Liver (tissue), 9 donors: ENCODE results near the gene CTPS1. TPM values are rescaled to one million over a fixed set of nuclear protein-coding genes. Genes with fewer than 3 reads are reported as not detected.

Source experiments
- DNase-seq: peaks from one replicate; pipeline ENCODE4 v3.0.0-alpha.2; 2017; ENCODE audit warnings: low spot score
- H3K27ac ChIP-seq, 2 donors: one replicate each; pipeline ENCODE4 v1.7.0; 2013; ENCODE audit warnings: inconsistent platforms in 2 of 2, low read length in 2 of 2, control low read depth in 1 of 2, low read depth in 1 of 2, mild to moderate bottlenecking in 1 of 2
- H3K27me3 ChIP-seq, 4 donors: one replicate each; pipeline versions ENCODE4 v1.6.1 to v1.7.0; 2013; ENCODE audit warnings: low read length in 3 of 4, inconsistent platforms in 1 of 4, mild to moderate bottlenecking in 1 of 4, moderate library complexity in 1 of 4; ENCODE audit not compliant: control insufficient read depth in 4 of 4, insufficient read depth in 4 of 4
- H3K36me3 ChIP-seq, 4 donors: one replicate each; pipeline versions ENCODE4 v1.6.1 to v1.7.0; 2013; ENCODE audit warnings: low read length in 3 of 4, mild to moderate bottlenecking in 3 of 4, low read depth in 1 of 4, moderate library complexity in 1 of 4; ENCODE audit not compliant: control insufficient read depth in 4 of 4, insufficient read depth in 3 of 4
- H3K4me1 ChIP-seq, 4 donors: one replicate each; pipeline versions ENCODE4 v1.6.1 to v1.7.0; 2013; ENCODE audit warnings: low read length in 3 of 4, mild to moderate bottlenecking in 3 of 4, moderate library complexity in 1 of 4; ENCODE audit not compliant: control insufficient read depth in 4 of 4, insufficient read depth in 4 of 4
- H3K4me3 ChIP-seq, 3 donors: one replicate each; pipeline versions ENCODE4 v1.6.1 to v1.7.0; 2013; ENCODE audit warnings: low read length in 3 of 3, control low read depth in 1 of 3, low read depth in 1 of 3, mild to moderate bottlenecking in 1 of 3
- H3K9ac ChIP-seq, 2 donors: one replicate each; pipeline ENCODE4 v1.7.0; 2013; ENCODE audit warnings: low read length in 2 of 2, mild to moderate bottlenecking in 2 of 2, moderate library complexity in 2 of 2, control low read depth in 1 of 2, low read depth in 1 of 2
- H3K9me3 ChIP-seq, 4 donors: one replicate each; pipeline versions ENCODE4 v1.6.1 to v1.7.0; 2013; ENCODE audit warnings: low read length in 3 of 4; ENCODE audit not compliant: control insufficient read depth in 4 of 4
- EGR1 ChIP-seq, 2 donors: IDR thresholded peaks; 2 replicates each; pipeline ENCODE4 v1.6.1; 2016 to 2018; ENCODE audit warnings: antibody characterized with exemption in 2 of 2, low read depth in 2 of 2
- FOXA1 ChIP-seq: IDR thresholded peaks from 2 replicates; pipeline ENCODE4 v1.6.1; 2016; ENCODE audit warnings: antibody characterized with exemption
- FOXA2 ChIP-seq: IDR thresholded peaks from 2 replicates; pipeline ENCODE4 v1.6.1; 2016; ENCODE audit warnings: antibody characterized with exemption
- GABPA ChIP-seq, 2 donors: IDR thresholded peaks in 1 of 2; conservative IDR thresholded peaks in 1 of 2; 2 replicates each; pipeline ENCODE4 v1.6.1; 2016; ENCODE audit warnings: antibody characterized with exemption in 2 of 2, mild to moderate bottlenecking in 1 of 2, moderate library complexity in 1 of 2
- HNF4A ChIP-seq, 2 donors: conservative IDR thresholded peaks; 2 replicates each; pipeline ENCODE4 v1.6.1; 2016; ENCODE audit warnings: antibody characterized with exemption in 2 of 2, mild to moderate bottlenecking in 2 of 2
- HNF4G ChIP-seq: IDR thresholded peaks from 2 replicates; pipeline ENCODE4 v1.6.1; 2016; ENCODE audit warnings: antibody characterized with exemption
- JUND ChIP-seq, 2 donors: IDR thresholded peaks; 2 replicates each; pipeline ENCODE4 v1.6.1; 2016; ENCODE audit warnings: antibody characterized with exemption in 2 of 2
- NR2F2 ChIP-seq: IDR thresholded peaks from 2 replicates; pipeline ENCODE4 v1.6.1; 2016; ENCODE audit warnings: antibody characterized with exemption
- RAD21 ChIP-seq, 2 donors: IDR thresholded peaks; 2 replicates each; pipeline ENCODE4 v1.6.1; 2016; ENCODE audit warnings: antibody characterized with exemption in 2 of 2, mild to moderate bottlenecking in 2 of 2
- RXRA ChIP-seq, 2 donors: IDR thresholded peaks; 2 replicates each; pipeline ENCODE4 v1.6.1; 2017 to 2018; ENCODE audit warnings: antibody characterized with exemption in 2 of 2, mild to moderate bottlenecking in 1 of 2
- SP1 ChIP-seq: IDR thresholded peaks from 2 replicates; pipeline ENCODE4 v1.6.1; 2018; ENCODE audit warnings: antibody characterized with exemption, mild to moderate bottlenecking
- TAF1 ChIP-seq: conservative IDR thresholded peaks from 2 replicates; pipeline ENCODE4 v1.6.1; 2016; ENCODE audit warnings: antibody characterized with exemption, mild to moderate bottlenecking
- YY1 ChIP-seq: IDR thresholded peaks from 2 replicates; pipeline ENCODE4 v1.6.1; 2016; ENCODE audit warnings: antibody characterized with exemption, mild to moderate bottlenecking
- WGBS: extraction: QIAGEN DNeasy Blood & Tissue Kit; methylation state at CpG from one replicate; pipeline ENCODE4 v1.1.7; 2013; 5-methylcytosine and 5-hydroxymethylcytosine counted together
- polyA plus RNA-seq, 2 donors: library from polyadenylated mRNA; stranded (reverse) in 1 of 2; unstranded in 1 of 2; fragments of 200-250 nt in 1 of 2; fragments of >200 nt in 1 of 2; fragmentation: Nextera tagmentation in 1 of 2; extraction: Ambion mirVana in 1 of 2; gene quantifications; one replicate each; pipeline versions ENCODE4 v1.2.1 to v1.2.3, GENCODE V29; 2013 to 2015
- total RNA-seq, 2 donors: library from RNA; depleted of rRNA; stranded (reverse); fragments of >200 nt; gene quantifications; one replicate each; pipeline ENCODE4 v1.2.3, GENCODE V29; 2014
- TF ChIP-seq, protein P1 (sequence below): IDR thresholded peaks from 2 replicates; pipeline ENCODE4 v1.6.1; 2016; ENCODE audit warnings: antibody characterized with exemption
- TF ChIP-seq, protein P2 (sequence below): IDR thresholded peaks from 2 replicates; pipeline ENCODE4 v1.6.1; 2016; ENCODE audit warnings: antibody characterized with exemption
- TF ChIP-seq, protein P3 (sequence below): IDR thresholded peaks from 2 replicates; pipeline ENCODE4 v1.6.1; 2016; ENCODE audit warnings: antibody characterized with exemption, mild to moderate bottlenecking
- TF ChIP-seq, protein P4 (sequence below): fragments of 150-350 bp; IDR thresholded peaks from 2 replicates; pipeline ENCODE4 v1.5.1; 2017; ENCODE audit warnings: improper control_type of control experiment, low read depth, low read length; ENCODE audit not compliant: missing input control
- TF ChIP-seq, protein P5 (sequence below): IDR thresholded peaks from 2 replicates; pipeline ENCODE4 v1.6.1; 2016; ENCODE audit warnings: antibody characterized with exemption
- donor health status: healthy.
- donor health status: healthy.
- donor health status: healthy.
- donor health status: healthy.
- donor health status: healthy.

The CTPS1 gene
- total and polyA plus RNA-seq, 4 donors: 13.6 to 46.9 (median 19.8) TPM

DNA sequence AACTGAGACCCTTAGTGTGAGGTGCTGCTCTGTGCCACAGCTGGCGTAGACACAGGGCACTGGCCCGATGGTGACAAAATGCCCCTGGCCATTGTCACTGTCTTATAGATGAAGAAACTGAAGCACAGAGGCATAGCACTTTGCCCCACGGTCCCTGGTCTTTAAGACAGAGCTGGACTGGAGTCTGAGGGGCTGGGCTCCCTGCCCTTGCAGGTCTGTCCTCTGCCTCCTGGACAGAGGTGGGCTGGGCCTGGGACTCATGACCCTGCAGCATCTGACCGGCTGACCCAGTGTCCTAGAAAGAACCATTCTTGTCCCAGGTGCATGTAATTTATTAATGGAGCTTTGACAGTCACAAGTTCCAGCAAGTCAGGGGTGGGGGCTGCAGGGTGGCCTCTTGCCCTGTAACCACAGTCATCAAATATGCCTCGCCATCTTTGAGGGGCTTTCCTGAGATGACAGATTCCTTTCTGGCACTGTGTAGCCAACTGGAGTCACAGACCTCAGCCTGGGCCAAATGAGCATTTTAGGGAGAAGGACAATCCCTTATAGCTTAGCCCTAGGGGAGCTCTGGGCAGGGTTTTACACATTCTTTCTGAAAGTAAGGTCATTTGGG lies 35.9 kb downstream of the CTPS1 start:
- no peak overlapping the region for H3K9ac ChIP-seq
- no peaks in the 10 kb centered on the region for H3K27me3 ChIP-seq
- no peaks in the 10 kb centered on the region for H3K9me3 ChIP-seq
- H3K36me3 ChIP-seq: peaks cover 8 to 72% (median 41%) of the 10 kb centered on the region in 4 donors
- TF ChIP-seq FOXA2: no peak
- TF ChIP-seq EGR1 (IDR thresholded peaks at IDR 0.05; ENCODE audit: low read depth in 2 of 2): no peak
- no peak for TF ChIP-seq SP1
- no peak for TF ChIP-seq RXRA (IDR thresholded peaks at IDR 0.05)
- no peak for DNase-seq
- H3K27ac ChIP-seq: no peak overlapping the region
- no peak overlapping the region for H3K4me3 ChIP-seq
- H3K4me1 ChIP-seq: no peaks in the 10 kb centered on the region
- 85% methylated on average over 5 of the region's 5 CpGs for WGBS

DNA sequence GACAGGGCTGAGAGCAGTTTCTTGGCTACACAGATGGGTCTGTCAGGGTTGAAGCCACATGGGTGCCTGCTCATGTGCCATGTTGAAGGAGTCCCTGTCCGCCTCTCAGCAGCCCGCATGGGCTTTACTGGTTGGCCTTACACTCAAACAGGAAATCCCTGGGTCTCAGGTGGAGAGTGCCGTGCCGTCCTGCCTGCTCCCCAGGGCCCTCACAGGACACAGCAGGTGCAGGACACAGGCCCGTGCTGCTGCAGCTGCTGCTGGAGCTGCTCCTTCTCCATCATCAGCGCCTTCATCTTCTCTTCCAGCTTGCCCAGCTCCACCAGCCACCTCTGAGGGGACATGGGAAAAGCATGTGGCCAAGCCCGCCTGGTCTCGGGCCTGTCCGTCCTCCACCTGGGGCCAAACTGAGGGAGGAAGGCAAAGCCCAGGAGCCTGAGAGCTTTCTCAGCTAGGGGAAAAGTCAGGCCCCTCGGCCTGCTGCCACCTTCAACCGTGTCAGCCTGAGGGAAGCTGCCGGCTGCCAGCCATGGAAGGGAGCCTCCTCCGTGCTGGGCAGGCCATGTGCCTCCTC lies 36.5 kb downstream of the CTPS1 start:
- Histone ChIP-seq H3K9me3 (no peaks in the 10 kb centered on the region), H3K27me3 (no peaks in the 10 kb centered on the region), H3K4me1 (no peaks in the 10 kb centered on the region), H3K36me3 (peaks cover 7 to 66% (median 35%) of the 10 kb centered on the region in 4 donors), H3K9ac (no peak overlapping the region), H3K4me3 (no peak overlapping the region), H3K27ac (no peak overlapping the region)
- 95% methylated on average over 13 of the region's 13 CpGs for WGBS
- TF ChIP-seq, protein P1, sequence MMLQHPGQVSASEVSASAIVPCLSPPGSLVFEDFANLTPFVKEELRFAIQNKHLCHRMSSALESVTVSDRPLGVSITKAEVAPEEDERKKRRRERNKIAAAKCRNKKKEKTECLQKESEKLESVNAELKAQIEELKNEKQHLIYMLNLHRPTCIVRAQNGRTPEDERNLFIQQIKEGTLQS: no peak
- TF ChIP-seq FOXA1 (no peak), JUND (IDR thresholded peaks at IDR 0.05) (no peak), FOXA2 (no peak), HNF4G (no peak), RAD21 (IDR thresholded peaks at IDR 0.05) (no peak), EGR1 (IDR thresholded peaks at IDR 0.05; ENCODE audit: low read depth in 2 of 2) (no peak), YY1 (no peak), HNF4A (conservative IDR thresholded peaks at IDR 0.05) (no peak), TAF1 (no peak), NR2F2 (no peak), SP1 (no peak), GABPA (IDR thresholded peaks at IDR 0.05 in 1 of 2, conservative IDR thresholded peaks at IDR 0.05 in 1 of 2) (no peak), RXRA (IDR thresholded peaks at IDR 0.05) (no peak)
- TF ChIP-seq, protein P2, sequence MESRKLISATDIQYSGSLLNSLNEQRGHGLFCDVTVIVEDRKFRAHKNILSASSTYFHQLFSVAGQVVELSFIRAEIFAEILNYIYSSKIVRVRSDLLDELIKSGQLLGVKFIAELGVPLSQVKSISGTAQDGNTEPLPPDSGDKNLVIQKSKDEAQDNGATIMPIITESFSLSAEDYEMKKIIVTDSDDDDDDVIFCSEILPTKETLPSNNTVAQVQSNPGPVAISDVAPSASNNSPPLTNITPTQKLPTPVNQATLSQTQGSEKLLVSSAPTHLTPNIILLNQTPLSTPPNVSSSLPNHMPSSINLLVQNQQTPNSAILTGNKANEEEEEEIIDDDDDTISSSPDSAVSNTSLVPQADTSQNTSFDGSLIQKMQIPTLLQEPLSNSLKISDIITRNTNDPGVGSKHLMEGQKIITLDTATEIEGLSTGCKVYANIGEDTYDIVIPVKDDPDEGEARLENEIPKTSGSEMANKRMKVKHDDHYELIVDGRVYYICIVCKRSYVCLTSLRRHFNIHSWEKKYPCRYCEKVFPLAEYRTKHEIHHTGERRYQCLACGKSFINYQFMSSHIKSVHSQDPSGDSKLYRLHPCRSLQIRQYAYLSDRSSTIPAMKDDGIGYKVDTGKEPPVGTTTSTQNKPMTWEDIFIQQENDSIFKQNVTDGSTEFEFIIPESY: no peak
- TF ChIP-seq, protein P3, sequence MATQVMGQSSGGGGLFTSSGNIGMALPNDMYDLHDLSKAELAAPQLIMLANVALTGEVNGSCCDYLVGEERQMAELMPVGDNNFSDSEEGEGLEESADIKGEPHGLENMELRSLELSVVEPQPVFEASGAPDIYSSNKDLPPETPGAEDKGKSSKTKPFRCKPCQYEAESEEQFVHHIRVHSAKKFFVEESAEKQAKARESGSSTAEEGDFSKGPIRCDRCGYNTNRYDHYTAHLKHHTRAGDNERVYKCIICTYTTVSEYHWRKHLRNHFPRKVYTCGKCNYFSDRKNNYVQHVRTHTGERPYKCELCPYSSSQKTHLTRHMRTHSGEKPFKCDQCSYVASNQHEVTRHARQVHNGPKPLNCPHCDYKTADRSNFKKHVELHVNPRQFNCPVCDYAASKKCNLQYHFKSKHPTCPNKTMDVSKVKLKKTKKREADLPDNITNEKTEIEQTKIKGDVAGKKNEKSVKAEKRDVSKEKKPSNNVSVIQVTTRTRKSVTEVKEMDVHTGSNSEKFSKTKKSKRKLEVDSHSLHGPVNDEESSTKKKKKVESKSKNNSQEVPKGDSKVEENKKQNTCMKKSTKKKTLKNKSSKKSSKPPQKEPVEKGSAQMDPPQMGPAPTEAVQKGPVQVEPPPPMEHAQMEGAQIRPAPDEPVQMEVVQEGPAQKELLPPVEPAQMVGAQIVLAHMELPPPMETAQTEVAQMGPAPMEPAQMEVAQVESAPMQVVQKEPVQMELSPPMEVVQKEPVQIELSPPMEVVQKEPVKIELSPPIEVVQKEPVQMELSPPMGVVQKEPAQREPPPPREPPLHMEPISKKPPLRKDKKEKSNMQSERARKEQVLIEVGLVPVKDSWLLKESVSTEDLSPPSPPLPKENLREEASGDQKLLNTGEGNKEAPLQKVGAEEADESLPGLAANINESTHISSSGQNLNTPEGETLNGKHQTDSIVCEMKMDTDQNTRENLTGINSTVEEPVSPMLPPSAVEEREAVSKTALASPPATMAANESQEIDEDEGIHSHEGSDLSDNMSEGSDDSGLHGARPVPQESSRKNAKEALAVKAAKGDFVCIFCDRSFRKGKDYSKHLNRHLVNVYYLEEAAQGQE: no peak
- TF ChIP-seq, protein P4, sequence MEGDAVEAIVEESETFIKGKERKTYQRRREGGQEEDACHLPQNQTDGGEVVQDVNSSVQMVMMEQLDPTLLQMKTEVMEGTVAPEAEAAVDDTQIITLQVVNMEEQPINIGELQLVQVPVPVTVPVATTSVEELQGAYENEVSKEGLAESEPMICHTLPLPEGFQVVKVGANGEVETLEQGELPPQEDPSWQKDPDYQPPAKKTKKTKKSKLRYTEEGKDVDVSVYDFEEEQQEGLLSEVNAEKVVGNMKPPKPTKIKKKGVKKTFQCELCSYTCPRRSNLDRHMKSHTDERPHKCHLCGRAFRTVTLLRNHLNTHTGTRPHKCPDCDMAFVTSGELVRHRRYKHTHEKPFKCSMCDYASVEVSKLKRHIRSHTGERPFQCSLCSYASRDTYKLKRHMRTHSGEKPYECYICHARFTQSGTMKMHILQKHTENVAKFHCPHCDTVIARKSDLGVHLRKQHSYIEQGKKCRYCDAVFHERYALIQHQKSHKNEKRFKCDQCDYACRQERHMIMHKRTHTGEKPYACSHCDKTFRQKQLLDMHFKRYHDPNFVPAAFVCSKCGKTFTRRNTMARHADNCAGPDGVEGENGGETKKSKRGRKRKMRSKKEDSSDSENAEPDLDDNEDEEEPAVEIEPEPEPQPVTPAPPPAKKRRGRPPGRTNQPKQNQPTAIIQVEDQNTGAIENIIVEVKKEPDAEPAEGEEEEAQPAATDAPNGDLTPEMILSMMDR: no peak
- TF ChIP-seq, protein P5, sequence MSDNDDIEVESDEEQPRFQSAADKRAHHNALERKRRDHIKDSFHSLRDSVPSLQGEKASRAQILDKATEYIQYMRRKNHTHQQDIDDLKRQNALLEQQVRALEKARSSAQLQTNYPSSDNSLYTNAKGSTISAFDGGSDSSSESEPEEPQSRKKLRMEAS: no peak
- DNase-seq: no peak
